ENCODE data around the gene HBB.

HBB gene

DNA sequence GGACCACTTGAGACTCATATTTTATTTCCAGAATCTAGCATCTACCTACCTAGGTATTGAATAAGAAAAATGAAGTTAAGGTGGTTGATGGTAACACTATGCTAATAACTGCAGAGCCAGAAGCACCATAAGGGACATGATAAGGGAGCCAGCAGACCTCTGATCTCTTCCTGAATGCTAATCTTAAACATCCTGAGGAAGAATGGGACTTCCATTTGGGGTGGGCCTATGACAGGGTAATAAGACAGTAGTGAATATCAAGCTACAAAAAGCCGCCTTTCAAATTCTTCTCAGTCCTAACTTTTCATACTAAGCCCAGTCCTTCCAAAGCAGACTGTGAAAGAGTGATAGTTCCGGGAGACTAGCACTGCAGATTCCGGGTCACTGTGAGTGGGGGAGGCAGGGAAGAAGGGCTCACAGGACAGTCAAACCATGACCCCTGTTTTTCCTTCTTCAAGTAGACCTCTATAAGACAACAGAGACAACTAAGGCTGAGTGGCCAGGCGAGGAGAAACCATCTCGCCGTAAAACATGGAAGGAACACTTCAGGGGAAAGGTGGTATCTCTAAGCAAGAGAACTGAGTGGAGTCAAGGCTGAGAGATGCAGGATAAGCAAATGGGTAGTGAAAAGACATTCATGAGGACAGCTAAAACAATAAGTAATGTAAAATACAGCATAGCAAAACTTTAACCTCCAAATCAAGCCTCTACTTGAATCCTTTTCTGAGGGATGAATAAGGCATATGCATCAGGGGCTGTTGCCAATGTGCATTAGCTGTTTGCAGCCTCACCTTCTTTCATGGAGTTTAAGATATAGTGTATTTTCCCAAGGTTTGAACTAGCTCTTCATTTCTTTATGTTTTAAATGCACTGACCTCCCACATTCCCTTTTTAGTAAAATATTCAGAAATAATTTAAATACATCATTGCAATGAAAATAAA, 2.1 kb downstream of the HBB start:
- no peak for DNase-seq

DNA sequence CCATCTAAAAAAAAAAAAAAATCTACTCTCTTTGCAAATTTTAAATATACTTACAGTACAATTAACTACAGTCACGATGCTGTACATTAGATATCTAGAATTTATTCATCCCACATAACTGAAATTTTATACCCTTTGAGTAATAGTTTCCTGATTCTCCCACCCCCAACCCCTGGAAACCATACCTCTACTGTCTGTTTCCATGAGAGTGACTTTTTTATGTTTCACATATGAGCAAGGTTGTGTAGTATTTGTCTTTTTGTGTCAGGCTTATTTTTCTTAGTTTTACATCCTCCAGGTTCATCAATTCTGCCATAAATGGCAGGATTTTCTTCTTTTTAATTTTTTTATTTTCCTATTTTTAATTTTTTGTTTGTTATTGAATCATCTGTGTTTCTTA, 3.2 kb downstream of the HBB start:
- DNase-seq: no peak

DNA sequence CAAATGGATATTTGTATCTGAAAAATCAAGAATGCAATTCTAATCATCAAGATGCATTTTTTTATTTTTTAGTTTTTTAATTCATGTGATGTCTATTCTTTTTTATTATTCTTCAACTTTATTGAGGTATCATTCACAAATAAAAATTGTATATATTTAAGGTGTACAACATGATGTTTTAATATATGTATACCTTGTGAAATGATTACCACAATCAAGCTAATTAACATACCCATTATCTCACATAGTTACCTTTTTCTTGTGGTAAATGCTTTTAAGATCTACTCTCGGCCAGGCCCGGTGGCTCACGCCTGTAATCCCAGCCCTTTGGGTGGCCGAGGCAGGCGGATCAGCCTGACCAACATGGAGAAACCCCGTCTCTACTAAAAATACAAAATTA, 3.7 kb downstream of the HBB start:
- no peak for DNase-seq

DNA sequence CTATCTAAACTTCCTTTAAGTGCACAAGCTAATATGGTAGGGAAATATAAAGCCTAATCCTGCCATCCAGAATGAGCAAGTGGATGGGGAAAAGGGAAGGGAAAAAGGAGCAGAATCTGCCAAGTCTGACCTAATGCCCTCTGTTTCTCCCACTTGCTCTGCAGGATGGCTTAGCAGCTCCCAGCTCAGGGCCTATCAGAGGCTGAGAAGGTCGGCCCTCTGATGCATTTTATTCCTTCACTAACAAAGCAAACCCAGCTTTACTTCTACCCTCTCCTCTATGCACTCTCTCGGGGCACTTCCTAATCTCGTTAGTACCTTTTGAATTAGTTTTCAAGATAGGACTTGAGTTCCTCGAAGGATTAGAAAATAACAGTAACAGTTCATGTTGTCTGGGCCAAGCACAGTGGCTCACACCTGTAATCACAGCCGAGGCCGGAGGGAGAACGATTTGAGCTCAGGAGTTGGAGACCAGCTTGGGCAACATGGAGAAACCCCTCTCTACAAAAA, 16.4 kb downstream of the HBB start:
- DNase-seq: no peak

- DNase-seq: no peak
Measured at GRCh38 chr11:5204787-5205186, 22.1 kb downstream of the HBB start.

DNA sequence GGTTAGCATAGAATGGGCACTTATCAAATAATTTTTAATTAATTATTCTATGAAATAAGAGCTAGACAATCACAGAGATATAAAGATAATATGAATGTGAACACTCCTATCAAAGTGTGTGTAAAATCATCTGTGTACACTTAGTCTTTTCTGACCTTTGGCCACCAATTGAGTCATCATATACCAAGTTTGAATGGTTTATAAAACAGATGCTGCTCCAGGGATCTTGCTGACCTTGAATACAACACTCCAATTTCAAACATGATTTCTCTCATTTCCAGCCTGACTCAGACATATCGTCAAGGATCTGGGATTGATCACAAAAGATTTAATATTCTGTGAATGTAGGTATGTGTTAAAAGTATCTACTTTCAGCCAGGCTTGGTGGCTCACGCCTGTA, 23.5 kb downstream of the HBB start:
- no peak for DNase-seq

GRCh38 chr11:5200582-5200981, 26.3 kb downstream of the HBB start, which contains the start of gene OR51V1:
Gene OR51V1 (minus strand): TSS chr11:5200682. CDS start chr11:5200682, 0 bp downstream.
- no peak for DNase-seq

GRCh38 chr11:5198285-5198684, 28.6 kb downstream of the HBB start:
- DNase-seq: no peak

- no peak for DNase-seq
Measured at GRCh38 chr11:5197536-5197935, 29.3 kb downstream of the HBB start.

DNA sequence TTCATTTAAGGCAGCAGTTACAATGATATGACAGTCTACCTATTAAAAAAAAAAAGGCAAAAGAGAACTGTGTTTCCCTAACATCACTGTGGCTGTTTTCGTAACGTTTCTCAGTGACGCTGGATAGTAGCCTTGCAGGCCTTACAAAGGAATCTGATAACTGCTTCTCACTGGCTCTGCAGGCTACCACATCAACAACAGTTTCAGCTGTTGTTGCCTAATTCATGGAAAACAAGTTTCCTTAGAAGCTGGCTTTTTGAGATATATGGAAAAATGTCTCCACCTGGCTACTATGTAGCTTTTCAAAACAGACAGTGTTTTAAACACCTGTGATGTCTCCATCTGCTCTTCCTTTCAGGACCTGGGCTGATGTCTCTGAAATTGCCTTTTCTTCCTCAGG, 30.1 kb downstream of the HBB start:
- no peak for DNase-seq

GRCh38 chr11:5196067-5196466, 30.8 kb downstream of the HBB start:
- no peak for DNase-seq

- DNase-seq: no peak
Measured at GRCh38 chr11:5192738-5193137, 34.1 kb downstream of the HBB start.

- no peak for DNase-seq
Measured at GRCh38 chr11:5188201-5188600, 38.7 kb downstream of the HBB start.

- DNase-seq: no peak
Measured at GRCh38 chr11:5178046-5178837, 48.6 kb downstream of the HBB start.
